ENCODE measurements around the gene LRP5. TPM values are rescaled to one million over a fixed set of nuclear protein-coding genes. Genes with fewer than 3 reads are reported as not detected.
"Not testable (repeated sequence)": the region's sequence is repeated elsewhere in the genome, so short reads cannot be mapped to it uniquely, and the experiment has no call there.

LRP5 gene
- total RNA-seq, 4 donors from 2014 or later: 22.3 to 43.2 (median 33.8) TPM

DNA sequence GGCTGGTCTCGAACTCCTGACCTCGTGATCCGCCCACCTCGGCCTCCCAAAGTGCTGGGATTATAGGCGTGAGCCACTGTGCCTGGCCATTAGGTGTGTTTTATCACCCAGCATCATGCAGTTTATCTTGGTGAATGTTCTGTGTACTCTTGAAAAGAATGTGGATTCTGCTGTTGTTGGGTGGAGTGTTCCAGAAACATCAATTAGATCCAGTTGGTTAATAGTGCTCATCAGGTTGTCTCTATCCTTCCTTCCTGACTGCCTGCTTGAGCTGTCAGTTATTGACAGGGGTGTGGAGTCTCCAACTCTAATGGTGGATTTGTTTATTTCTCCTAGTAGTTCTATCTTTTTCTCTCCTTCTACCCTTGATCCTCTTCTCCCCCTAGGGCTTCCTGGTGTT, 118.0 kb downstream of the LRP5 start:
- Histone ChIP-seq H3K27ac (no peak overlapping the region), H3K4me3 (no peak overlapping the region), H3K4me1 (no peaks in the 10 kb centered on the region), H3K36me3 (peaks cover 0 to 98% (median 9%) of the 10 kb centered on the region in 3 donors), H3K9me3 (peaks cover 0 to 27% (median 1%) of the 10 kb centered on the region in 4 donors), H3K27me3 (no peaks in the 10 kb centered on the region)
- 89 to 95% methylated on average over 5 of the region's 5 CpGs for WGBS, 2 donors
- no peak for TF ChIP-seq EP300 (IDR thresholded peaks at IDR 0.05)
- TF ChIP-seq POLR2A (IDR thresholded peaks at IDR 0.05): no peak
- TF ChIP-seq, protein P1, sequence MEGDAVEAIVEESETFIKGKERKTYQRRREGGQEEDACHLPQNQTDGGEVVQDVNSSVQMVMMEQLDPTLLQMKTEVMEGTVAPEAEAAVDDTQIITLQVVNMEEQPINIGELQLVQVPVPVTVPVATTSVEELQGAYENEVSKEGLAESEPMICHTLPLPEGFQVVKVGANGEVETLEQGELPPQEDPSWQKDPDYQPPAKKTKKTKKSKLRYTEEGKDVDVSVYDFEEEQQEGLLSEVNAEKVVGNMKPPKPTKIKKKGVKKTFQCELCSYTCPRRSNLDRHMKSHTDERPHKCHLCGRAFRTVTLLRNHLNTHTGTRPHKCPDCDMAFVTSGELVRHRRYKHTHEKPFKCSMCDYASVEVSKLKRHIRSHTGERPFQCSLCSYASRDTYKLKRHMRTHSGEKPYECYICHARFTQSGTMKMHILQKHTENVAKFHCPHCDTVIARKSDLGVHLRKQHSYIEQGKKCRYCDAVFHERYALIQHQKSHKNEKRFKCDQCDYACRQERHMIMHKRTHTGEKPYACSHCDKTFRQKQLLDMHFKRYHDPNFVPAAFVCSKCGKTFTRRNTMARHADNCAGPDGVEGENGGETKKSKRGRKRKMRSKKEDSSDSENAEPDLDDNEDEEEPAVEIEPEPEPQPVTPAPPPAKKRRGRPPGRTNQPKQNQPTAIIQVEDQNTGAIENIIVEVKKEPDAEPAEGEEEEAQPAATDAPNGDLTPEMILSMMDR (IDR thresholded peaks at IDR 0.05): no peak
- no peak for DNase-seq (ENCODE audit: low spot score in 2 of 2)

DNA sequence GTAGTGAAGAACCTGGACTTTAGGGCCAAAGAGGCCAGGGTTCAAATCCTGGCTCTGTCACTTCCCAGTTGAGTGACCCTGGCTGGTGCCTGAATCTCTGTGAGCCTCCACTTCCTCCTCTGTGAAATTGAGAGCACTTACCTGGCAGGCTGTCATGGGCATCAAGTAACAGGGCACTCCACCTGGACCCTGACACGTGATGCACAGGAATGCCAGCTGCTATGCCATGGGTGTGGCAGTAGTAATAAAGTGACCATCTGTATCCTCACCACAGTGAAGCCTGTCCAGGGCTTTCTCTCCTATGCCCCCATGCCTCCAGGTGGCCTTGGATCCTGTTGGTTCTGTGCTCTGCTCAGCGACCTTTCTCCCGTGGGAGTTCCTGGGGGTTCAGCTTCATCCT, 118.4 kb downstream of the LRP5 start:
- DNase-seq (ENCODE audit: low spot score in 2 of 2): no peak
- Histone ChIP-seq H3K4me3 (no peak overlapping the region), H3K27ac (no peak overlapping the region), H3K4me1 (no peaks in the 10 kb centered on the region), H3K36me3 (peaks cover 0 to 98% (median 9%) of the 10 kb centered on the region in 3 donors), H3K27me3 (no peaks in the 10 kb centered on the region), H3K9me3 (peaks cover 0 to 27% (median 1%) of the 10 kb centered on the region in 4 donors)
- TF ChIP-seq POLR2A (IDR thresholded peaks at IDR 0.05): no peak
- TF ChIP-seq, protein P1 (IDR thresholded peaks at IDR 0.05): no peak
- no peak for TF ChIP-seq EP300 (IDR thresholded peaks at IDR 0.05)
- 78 to 88% methylated on average over 3 of the region's 3 CpGs for WGBS, 2 donors

DNA sequence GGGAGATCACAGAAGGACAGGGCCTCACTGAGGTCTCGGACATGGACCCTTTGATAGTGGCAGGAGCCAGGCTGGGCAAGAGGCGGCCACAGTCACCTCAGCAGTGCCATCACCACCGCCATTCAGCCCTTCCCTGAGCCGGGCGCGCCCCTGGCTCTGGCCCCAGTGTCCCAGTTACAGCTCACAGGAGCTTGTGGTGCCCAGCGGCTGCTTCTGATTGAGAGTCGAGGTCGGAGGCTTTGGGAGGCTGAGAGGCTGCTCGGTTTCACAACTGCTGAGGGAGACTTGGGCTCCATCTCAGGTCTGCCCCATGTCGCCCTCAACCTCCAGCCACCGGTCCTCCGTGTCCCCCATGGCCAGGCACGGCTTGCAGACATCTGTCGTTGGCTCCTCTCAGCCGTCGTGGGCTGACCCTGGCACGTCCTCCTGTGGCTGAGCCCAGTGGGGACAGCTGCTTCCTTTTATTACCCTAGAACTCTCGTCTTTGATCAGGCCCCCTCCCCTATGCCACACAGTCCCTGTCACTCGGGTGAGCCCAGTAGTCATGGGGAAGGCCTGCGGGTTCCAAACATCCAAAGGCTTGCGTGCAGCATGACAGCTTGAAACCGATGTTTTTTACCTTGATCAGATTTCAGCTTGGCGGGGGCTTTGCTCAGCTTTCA, 119.7 kb downstream of the LRP5 start:
- DNase-seq (ENCODE audit: low spot score in 2 of 2): no peak
- peaks cover 0 to 98% (median 9%) of the 10 kb centered on the region in 3 donors for H3K36me3 ChIP-seq
- WGBS, 2 donors: 88 to 91% methylated on average over 16 to 24 of the region's 24 CpGs

DNA sequence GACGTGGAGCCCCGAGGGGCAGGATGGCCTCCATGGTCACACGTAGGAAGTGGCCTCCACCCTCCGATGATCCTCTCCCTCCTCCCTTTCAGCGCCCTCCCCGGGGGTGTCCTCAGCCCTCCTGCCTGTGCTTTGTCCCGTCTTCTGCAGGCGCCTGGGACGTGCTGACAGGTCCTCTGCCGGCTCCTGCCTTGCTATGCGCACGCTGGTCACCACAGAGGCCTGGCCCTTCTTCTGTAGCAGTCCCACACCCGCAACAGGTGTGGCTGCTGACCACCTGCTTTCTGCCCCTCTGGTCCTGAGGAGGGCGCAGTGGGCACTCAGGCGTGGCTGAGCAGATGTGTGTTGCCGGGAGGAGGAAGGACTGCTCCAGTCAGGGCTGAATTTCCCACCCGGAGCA, 120.5 kb downstream of the LRP5 start:
- Histone ChIP-seq H3K4me1 (peaks cover 0 to 13% (median 5%) of the 10 kb centered on the region in 4 donors), H3K4me3 (no peak overlapping the region), H3K27ac (no peak overlapping the region), H3K36me3 (peaks cover 0 to 91% (median 9%) of the 10 kb centered on the region in 3 donors), H3K9me3 (peaks cover 0 to 27% (median 1%) of the 10 kb centered on the region in 4 donors), H3K27me3 (no peaks in the 10 kb centered on the region)
- DNase-seq (ENCODE audit: low spot score in 2 of 2): no peak
- TF ChIP-seq, protein P1 (IDR thresholded peaks at IDR 0.05): no peak
- TF ChIP-seq POLR2A (IDR thresholded peaks at IDR 0.05): no peak
- TF ChIP-seq EP300 (IDR thresholded peaks at IDR 0.05): no peak
- 87 to 94% methylated on average over 14 to 17 of the region's 17 CpGs for WGBS, 2 donors

More for the DNA sequence above, 119.7 kb downstream of the LRP5 start:
- H3K4me3 ChIP-seq: no peak overlapping the region
- H3K4me1 ChIP-seq: peaks cover 0 to 6% (median under 1%) of the 10 kb centered on the region in 4 donors
- H3K27me3 ChIP-seq: no peaks in the 10 kb centered on the region
- no peak for TF ChIP-seq POLR2A (IDR thresholded peaks at IDR 0.05)
- TF ChIP-seq, protein P1 (IDR thresholded peaks at IDR 0.05): no peak
- TF ChIP-seq EP300 (IDR thresholded peaks at IDR 0.05): no peak
- H3K27ac ChIP-seq: no peak overlapping the region
- peaks cover 0 to 27% (median 1%) of the 10 kb centered on the region in 4 donors for H3K9me3 ChIP-seq

DNA sequence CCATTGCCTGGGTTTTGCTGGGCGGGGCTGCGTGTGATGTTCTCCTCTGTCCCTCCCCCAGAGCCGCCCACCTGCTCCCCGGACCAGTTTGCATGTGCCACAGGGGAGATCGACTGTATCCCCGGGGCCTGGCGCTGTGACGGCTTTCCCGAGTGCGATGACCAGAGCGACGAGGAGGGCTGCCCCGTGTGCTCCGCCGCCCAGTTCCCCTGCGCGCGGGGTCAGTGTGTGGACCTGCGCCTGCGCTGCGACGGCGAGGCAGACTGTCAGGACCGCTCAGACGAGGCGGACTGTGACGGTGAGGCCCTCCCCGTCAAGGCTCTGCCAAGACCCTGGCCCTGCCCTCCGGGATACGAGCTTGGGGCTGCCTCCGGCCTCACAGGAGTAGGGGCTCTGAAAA, 121.2 kb downstream of the LRP5 start:
- Histone ChIP-seq H3K9me3 (peaks cover 0 to 22% (median 1%) of the 10 kb centered on the region in 4 donors), H3K27me3 (no peaks in the 10 kb centered on the region), H3K4me1 (peaks cover 0 to 13% (median 5%) of the 10 kb centered on the region in 4 donors), H3K4me3 (no peak overlapping the region), H3K36me3 (peaks cover 0 to 91% (median 9%) of the 10 kb centered on the region in 3 donors), H3K27ac (no peak overlapping the region)
- WGBS, 2 donors: 90 to 95% methylated on average over 17 to 31 of the region's 31 CpGs
- DNase-seq (ENCODE audit: low spot score in 2 of 2): no peak
- TF ChIP-seq EP300 (IDR thresholded peaks at IDR 0.05) (no peak), POLR2A (IDR thresholded peaks at IDR 0.05) (no peak)
- TF ChIP-seq, protein P1 (IDR thresholded peaks at IDR 0.05): no peak

DNA sequence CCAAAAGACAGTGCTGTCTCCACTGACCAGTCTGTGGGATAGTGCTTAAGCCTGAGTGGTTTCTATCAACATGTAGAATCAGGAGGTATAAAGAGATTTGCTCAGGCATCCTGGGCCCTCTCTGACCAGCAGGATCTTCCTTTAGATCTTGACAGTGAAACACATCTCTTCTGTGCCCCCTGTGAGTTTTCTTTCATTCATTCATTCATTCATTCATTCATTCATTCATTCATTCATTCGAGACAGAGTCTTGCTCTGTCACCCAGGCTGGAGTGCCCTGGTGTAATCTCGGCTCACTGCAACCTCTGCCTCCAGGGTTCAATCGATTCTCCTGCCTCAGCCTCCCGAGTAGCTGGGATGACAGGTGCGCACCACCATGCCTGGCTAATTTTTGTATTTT, 121.8 kb downstream of the LRP5 start:
- H3K4me3 ChIP-seq; H3K27ac ChIP-seq; DNase-seq (ENCODE audit: low spot score in 2 of 2); H3K27me3 ChIP-seq: not testable (repeated sequence)
- WGBS, 2 donors: 95 to 98% methylated on average over 5 of the region's 5 CpGs
- Histone ChIP-seq H3K4me1 (peaks cover 0 to 13% (median 5%) of the 10 kb centered on the region in 4 donors), H3K9me3 (peaks cover 0 to 18% (median 1%) of the 10 kb centered on the region in 4 donors), H3K36me3 (peaks cover 0 to 91% (median 8%) of the 10 kb centered on the region in 3 donors)
